ENCODE results near the gene PCYT2. TPM values are rescaled to one million over a fixed set of nuclear protein-coding genes. Genes with fewer than 3 reads are reported as not detected.

PCYT2 gene
- total and polyA plus RNA-seq, 2 experiments from 2014 or later, result 83.8 to 138 TPM

GRCh38 chr17:81948635-81949378 lies 37.6 kb upstream of the PCYT2 start:
- no peak for DNase-seq (ENCODE audit: low read depth in 1 of 2, low spot score in 1 of 2)
- TF ChIP-seq CTCF (IDR thresholded peaks at IDR 0.05; ENCODE audit: low read depth, low read length), result no peak

GRCh38 chr17:81947189-81947588 lies 36.0 kb upstream of the PCYT2 start, which contains the start of gene MYADML2:
TSS of gene MYADML2 (minus strand) at chr17:81947233. CDS start at chr17:81941741, 5,492 bp downstream.
- Histone ChIP-seq H3K27ac (no peak within 1 kb of the TSS), H3K36me3 (no peaks in the 10 kb centered on the region), H3K4me1 (ENCODE audit: low read depth) (peaks cover 12% of the 10 kb centered on the region), H3K9me3 (ENCODE audit: low read depth) (no peaks in the 10 kb centered on the region), H3K4me3 (no peak within 1 kb of the TSS), H3K27me3 (no peaks in the 10 kb centered on the region)
- no peak for DNase-seq (ENCODE audit: low read depth in 1 of 2, low spot score in 1 of 2)
- TF ChIP-seq CTCF (IDR thresholded peaks at IDR 0.05; ENCODE audit: low read depth, low read length), result no peak

More at GRCh38 chr17:81948635-81949378, 37.6 kb upstream of the PCYT2 start:
- Histone ChIP-seq H3K27me3 (no peaks in the 10 kb centered on the region), H3K27ac (no peak overlapping the region), H3K4me1 (ENCODE audit: low read depth) (peaks cover 4% of the 10 kb centered on the region), H3K36me3 (no peaks in the 10 kb centered on the region), H3K9me3 (ENCODE audit: low read depth) (no peaks in the 10 kb centered on the region), H3K4me3 (no peak overlapping the region)

GRCh38 chr17:81944858-81945257 lies 33.7 kb upstream of the PCYT2 start:
- DNase-seq (ENCODE audit: low read depth in 1 of 2, low spot score in 1 of 2), result no peak
- TF ChIP-seq CTCF (IDR thresholded peaks at IDR 0.05; ENCODE audit: low read depth, low read length), result no peak
- Histone ChIP-seq H3K9me3 (ENCODE audit: low read depth) (no peaks in the 10 kb centered on the region), H3K36me3 (no peaks in the 10 kb centered on the region), H3K27me3 (no peaks in the 10 kb centered on the region), H3K27ac (no peak overlapping the region), H3K4me1 (ENCODE audit: low read depth) (peaks cover 33% of the 10 kb centered on the region), H3K4me3 (no peak overlapping the region)

- no peak for DNase-seq (ENCODE audit: low read depth in 1 of 2, low spot score in 1 of 2)
- Histone ChIP-seq H3K27me3 (no peaks in the 10 kb centered on the region), H3K4me3 (peak overlapping the region; percentile 15), H3K9me3 (ENCODE audit: low read depth) (no peaks in the 10 kb centered on the region), H3K4me1 (ENCODE audit: low read depth) (peaks cover 46% of the 10 kb centered on the region), H3K36me3 (no peaks in the 10 kb centered on the region), H3K27ac (peak overlapping the region; percentile 83)
- TF ChIP-seq CTCF (IDR thresholded peaks at IDR 0.05; ENCODE audit: low read depth, low read length), result no peak
Observed at GRCh38 chr17:81942167-81942553, 31.0 kb upstream of the PCYT2 start.

- no peak for TF ChIP-seq CTCF (IDR thresholded peaks at IDR 0.05; ENCODE audit: low read depth, low read length)
- Histone ChIP-seq H3K4me1 (ENCODE audit: low read depth) (peaks cover 43% of the 10 kb centered on the region), H3K9me3 (ENCODE audit: low read depth) (no peaks in the 10 kb centered on the region), H3K27me3 (no peaks in the 10 kb centered on the region), H3K4me3 (peak overlapping the region; percentile 15), H3K27ac (peak overlapping the region; percentile 83), H3K36me3 (no peaks in the 10 kb centered on the region)
- peak in 1 of 2 donors; percentile 92 for DNase-seq (ENCODE audit: low read depth in 1 of 2, low spot score in 1 of 2)
Observed at GRCh38 chr17:81941484-81942166, 30.4 kb upstream of the PCYT2 start.

Data from cardiac muscle cell (in vitro differentiated cells and primary cell).